WTC11 (cell line): ENCODE results near the gene CT47C1. TPM values are rescaled to one million over a fixed set of nuclear protein-coding genes. Genes with fewer than 3 reads are reported as not detected.

Experiments used
- ATAC-seq: fragments of 200-7000 bp; cut with Tn5 transposase; 2 replicates; pipeline ENCODE4 v1.10.0; 2021; ENCODE audit warnings: mild to moderate bottlenecking, moderate library complexity
- CTCF ChIA-PET: fragments of 300-600 bp; sonication (Branson Sonifier 250); formaldehyde crosslinking; loops from one replicate; lab custom pipeline; 2021; ENCODE audit warnings: antibody characterized with exemption; lab: Charles Lee
- POLR2A ChIA-PET: fragments of 350-600 bp; sonication (Branson Sonifier 250); formaldehyde crosslinking; loops from one replicate; lab custom pipeline; 2021; ENCODE audit warnings: antibody characterized with exemption; lab: Charles Lee
- DNase-seq: peaks from one replicate; pipeline ENCODE4 v3.0.0; 2021; ENCODE audit warnings: low spot score
- H3K27ac Mint-ChIP-seq: 2 replicates; pipeline ENCODE4 v1.8.0; 2021; ENCODE audit warnings: mixed read lengths
- H3K27me3 Mint-ChIP-seq: 2 replicates; pipeline ENCODE4 v1.8.0; 2021; ENCODE audit warnings: low read depth, mild to moderate bottlenecking, moderate library complexity, mixed read lengths
- H3K36me3 Mint-ChIP-seq: 2 replicates; pipeline ENCODE4 v1.8.0; 2021; ENCODE audit warnings: mixed read lengths
- H3K4me1 Mint-ChIP-seq: 2 replicates; pipeline ENCODE4 v1.8.0; 2022; ENCODE audit warnings: mixed read lengths
- H3K4me3 Mint-ChIP-seq: 2 replicates; pipeline ENCODE4 v1.8.0; 2021; ENCODE audit warnings: mild to moderate bottlenecking, moderate library complexity, mixed read lengths
- H3K9me3 Mint-ChIP-seq: 2 replicates; pipeline ENCODE4 v1.8.0; 2021; ENCODE audit warnings: mixed read lengths
- ARID4B ChIP-seq: sonication (generic); formaldehyde crosslinking; IDR thresholded peaks from 2 replicates; pipeline ENCODE4 v1.8.0; 2023; ENCODE audit warnings: missing genetic modification reagents, mild to moderate bottlenecking, borderline replicate concordance
- CREB1 ChIP-seq: sonication (generic); formaldehyde crosslinking; IDR thresholded peaks from 2 replicates; pipeline ENCODE4 v1.8.0; 2023; ENCODE audit warnings: mild to moderate bottlenecking, missing genetic modification reagents
- CREM ChIP-seq: sonication (generic); formaldehyde crosslinking; IDR thresholded peaks from 2 replicates; pipeline ENCODE4 v1.8.1; 2022; ENCODE audit warnings: mild to moderate bottlenecking, missing genetic modification reagents, moderate library complexity
- CTCF ChIP-seq: fragments of 200-600 bp; IDR thresholded peaks from 2 replicates; pipeline ENCODE4 v1.8.0; 2022; ENCODE audit warnings: antibody characterized with exemption
- E2F5 ChIP-seq: sonication (generic); formaldehyde crosslinking; IDR thresholded peaks from 2 replicates; pipeline ENCODE4 v1.8.1; 2022; ENCODE audit warnings: mild to moderate bottlenecking, moderate library complexity, missing genetic modification reagents
- FOXK1 ChIP-seq: sonication (generic); formaldehyde crosslinking; IDR thresholded peaks from 2 replicates; pipeline ENCODE4 v1.8.0; 2022; ENCODE audit warnings: mild to moderate bottlenecking, moderate library complexity, missing genetic modification reagents
- FOXP4 ChIP-seq: sonication (generic); formaldehyde crosslinking; IDR thresholded peaks from 2 replicates; pipeline ENCODE4 v1.8.0; 2022; ENCODE audit warnings: mild to moderate bottlenecking, missing genetic modification reagents
- GRHL2 ChIP-seq: fragments of 250-450 bp; sonication (Bioruptor Pico); IDR thresholded peaks from 2 replicates; pipeline ENCODE4 v1.8.0; 2022; ENCODE audit warnings: mild to moderate bottlenecking, moderate library complexity; ENCODE audit not compliant: insufficient replicate concordance, severe bottlenecking
- GTF2I ChIP-seq: fragments of 250-450 bp; sonication (Bioruptor Pico); conservative IDR thresholded peaks from 2 replicates; pipeline ENCODE4 v1.4.0; 2021; ENCODE audit warnings: mild to moderate bottlenecking
- JUN ChIP-seq: sonication (generic); formaldehyde crosslinking; IDR thresholded peaks from 2 replicates; pipeline ENCODE4 v1.8.0; 2023; ENCODE audit warnings: mild to moderate bottlenecking, missing genetic modification reagents
- SOX15 ChIP-seq: fragments of 250-450 bp; sonication (Bioruptor Pico); IDR thresholded peaks from 2 replicates; pipeline ENCODE4 v1.9.0; 2021; ENCODE audit warnings: mild to moderate bottlenecking
- TCF7 ChIP-seq: sonication (generic); formaldehyde crosslinking; IDR thresholded peaks from 2 replicates; pipeline ENCODE4 v1.8.0; 2022; ENCODE audit warnings: mild to moderate bottlenecking, low read depth, missing genetic modification reagents, moderate library complexity
- TEAD1 ChIP-seq: sonication (generic); formaldehyde crosslinking; IDR thresholded peaks from 2 replicates; pipeline ENCODE4 v1.8.0; 2022; ENCODE audit warnings: mild to moderate bottlenecking, missing genetic modification reagents
- ZNF416 ChIP-seq: fragments of 250-450 bp; sonication (Bioruptor Pico); IDR thresholded peaks from 2 replicates; pipeline ENCODE4 v1.9.0; 2021; ENCODE audit warnings: mild to moderate bottlenecking, inconsistent platforms
- ZNF532 ChIP-seq: fragments of 250-450 bp; sonication (Bioruptor Pico); IDR thresholded peaks from 2 replicates; pipeline ENCODE4 v1.9.0; 2021; ENCODE audit warnings: mild to moderate bottlenecking, borderline replicate concordance
- total RNA-seq: library from RNA; stranded (reverse); gene quantifications from 3 replicates; pipeline ENCODE4 v1.2.3, GENCODE V29; 2021

The CT47C1 gene
- total RNA-seq, 1 experiment from 2014 or later: not detected

- Mint-ChIP-seq H3K36me3 (no peaks in the 10 kb centered on the region), H3K27ac (no peak overlapping the region), H3K27me3 (peaks cover 4% of the 10 kb centered on the region; the same call in 1 of the 2 replicates), H3K9me3 (no peaks in the 10 kb centered on the region), H3K4me3 (no peak overlapping the region), H3K4me1 (peaks cover 6% of the 10 kb centered on the region)
- ATAC-seq (peak; percentile 83), DNase-seq (peak; percentile 50)
- TF ChIP-seq FOXP4: no peak
- TF ChIP-seq ZNF532: no peak
- TF ChIP-seq CTCF: peak; percentile 18; the same call in 1 of the 2 replicates
- TF ChIP-seq JUN: no peak
- TF ChIP-seq CREB1: no peak
- CTCF ChIA-PET: interaction anchor here (0.6 to 2.1 kb wide), 13 partner anchors 9 to 244 kb away, joined by 3 to 12 read pairs (median 4); partner anchors contain the start of gene LONRF3
- POLR2A ChIA-PET: no interaction called here
These were observed 5.6 kb upstream of the CT47C1 start for GRCh38 chrX:119067023-119067739.

GRCh38 chrX:119069128-119069527 is 3.7 kb upstream of the CT47C1 start:
- Mint-ChIP-seq H3K27me3 (peaks cover 4% of the 10 kb centered on the region; the same call in 1 of the 2 replicates), H3K4me1 (no peaks in the 10 kb centered on the region), H3K9me3 (no peaks in the 10 kb centered on the region), H3K27ac (no peak overlapping the region), H3K4me3 (no peak overlapping the region), H3K36me3 (no peaks in the 10 kb centered on the region)
- ChIA-PET POLR2A (interaction anchor here (0.5 kb wide), 1 partner anchor 287 kb away, joined by 5 read pairs; no protein-coding TSS in a partner anchor), CTCF (no interaction called here)
- ATAC-seq (no peak), DNase-seq (no peak)
- no peak for TF ChIP-seq SOX15 (CRISPR knock-in tag)
- TF ChIP-seq TEAD1 (CRISPR knock-in tag): no peak
- no peak for TF ChIP-seq CREM
- TF ChIP-seq TCF7 (CRISPR knock-in tag): no peak
- TF ChIP-seq ARID4B (CRISPR knock-in tag): no peak
- no peak for TF ChIP-seq FOXP4
- no peak for TF ChIP-seq GRHL2
- TF ChIP-seq FOXK1: no peak
- no peak for TF ChIP-seq GTF2I (CRISPR knock-in tag)
- no peak for TF ChIP-seq E2F5 (CRISPR knock-in tag)
- no peak for TF ChIP-seq JUN
- no peak for TF ChIP-seq ZNF416 (CRISPR knock-in tag)
